ENCODE results near the gene IL11.

Gene IL11

DNA sequence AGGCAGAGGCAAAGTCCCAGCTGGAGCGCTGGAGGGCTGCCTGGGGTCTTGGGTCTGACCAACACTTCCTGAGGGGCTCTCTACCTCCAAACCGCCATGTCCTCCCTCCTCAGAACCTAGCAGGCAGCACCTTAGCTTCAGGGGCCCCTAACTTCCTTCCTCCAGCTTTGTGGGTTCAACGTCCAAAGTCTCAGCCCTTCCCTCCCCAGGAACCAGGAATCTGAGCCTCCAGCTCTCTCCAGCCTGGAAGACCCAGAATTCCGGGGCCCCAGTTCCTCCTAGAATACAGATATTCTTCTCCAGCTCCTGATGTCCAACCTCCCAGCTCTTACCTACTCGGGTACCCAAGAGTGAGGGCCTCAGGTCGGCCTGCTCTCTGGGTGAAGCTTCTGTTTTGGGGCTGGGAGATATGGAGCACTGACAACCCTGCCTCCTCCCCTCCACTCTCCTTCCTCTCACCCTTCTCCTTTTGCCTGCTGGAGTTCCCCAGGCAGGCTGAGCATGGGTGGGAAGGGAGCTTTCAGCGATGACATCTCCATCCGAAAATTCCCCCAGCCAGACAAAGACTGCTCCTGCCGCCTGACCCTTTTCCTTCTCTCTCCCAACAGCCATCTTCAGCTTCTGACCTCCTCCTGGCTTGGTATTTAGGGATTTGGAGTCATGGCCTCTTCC lies 48.7 kb downstream of the IL11 start:
- no peak for DNase-seq

DNA sequence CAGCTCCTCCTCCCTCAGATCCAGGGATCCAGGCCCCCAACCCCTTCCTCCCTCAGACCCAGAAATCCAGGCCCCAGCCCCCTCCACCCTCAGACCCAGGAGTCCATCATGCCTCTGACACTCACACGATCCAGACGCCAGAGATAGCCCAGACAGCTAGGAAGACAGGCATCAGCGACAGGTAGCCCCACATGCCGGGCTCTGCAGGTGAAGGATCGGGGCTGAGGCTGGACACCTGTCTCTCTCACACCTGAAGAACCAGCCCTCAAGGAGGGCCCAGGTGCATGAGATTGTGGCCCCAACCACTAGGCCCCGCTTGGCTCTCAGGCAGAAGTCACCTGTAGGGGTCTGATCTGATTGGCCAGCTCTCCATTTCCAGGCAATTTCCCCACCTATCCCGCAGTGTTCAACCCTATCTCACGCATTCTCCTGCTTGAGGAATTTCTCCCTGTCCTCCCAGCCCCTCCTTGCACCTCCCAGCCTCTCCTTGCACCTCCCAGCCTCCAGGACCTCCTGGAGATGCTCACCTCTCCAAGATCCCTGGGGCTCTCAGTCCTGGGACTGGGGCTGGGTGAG lies 49.3 kb downstream of the IL11 start:
- no peak for DNase-seq

DNA sequence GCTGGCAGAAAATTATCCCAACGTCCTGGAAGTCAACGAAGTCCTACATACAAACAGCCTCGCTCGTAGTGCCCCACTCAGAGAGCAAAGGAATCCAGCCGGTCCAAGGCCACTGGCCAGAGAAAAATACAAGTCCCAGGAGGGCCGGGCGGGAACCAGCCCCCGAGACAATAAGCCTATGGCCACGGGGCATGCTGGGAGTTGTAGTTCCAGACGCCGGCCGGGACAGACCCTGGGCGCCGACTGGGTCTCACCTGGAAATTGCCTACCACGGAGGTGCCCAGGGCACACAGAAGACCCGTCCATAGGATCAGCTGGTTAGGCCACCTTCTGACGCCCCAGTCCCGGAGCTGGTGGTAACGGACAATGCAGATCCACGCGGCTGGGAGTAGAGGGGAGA lies 50.5 kb downstream of the IL11 start:
- DNase-seq, result peak; percentile 81

DNA sequence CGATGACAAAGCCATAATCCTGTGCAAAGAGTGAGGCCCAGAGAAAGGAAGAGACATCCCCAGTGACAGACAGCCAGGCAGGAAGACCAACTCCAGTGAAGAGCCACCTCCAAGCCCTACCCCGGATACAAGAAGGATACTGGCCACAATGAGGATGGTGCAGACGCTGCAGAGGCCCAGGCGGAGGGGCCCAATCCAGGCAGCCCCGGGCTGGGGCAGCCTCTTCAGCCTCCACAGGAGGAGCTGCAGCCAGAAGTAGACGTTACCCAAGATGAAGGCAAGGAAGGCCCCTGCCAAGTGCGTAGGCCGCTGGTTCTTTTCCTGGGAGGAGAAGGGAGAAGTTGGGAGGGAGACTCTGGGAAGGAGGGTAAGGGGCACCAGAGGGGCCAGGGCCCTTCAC lies 53.6 kb downstream of the IL11 start:
- DNase-seq, result no peak

DNA sequence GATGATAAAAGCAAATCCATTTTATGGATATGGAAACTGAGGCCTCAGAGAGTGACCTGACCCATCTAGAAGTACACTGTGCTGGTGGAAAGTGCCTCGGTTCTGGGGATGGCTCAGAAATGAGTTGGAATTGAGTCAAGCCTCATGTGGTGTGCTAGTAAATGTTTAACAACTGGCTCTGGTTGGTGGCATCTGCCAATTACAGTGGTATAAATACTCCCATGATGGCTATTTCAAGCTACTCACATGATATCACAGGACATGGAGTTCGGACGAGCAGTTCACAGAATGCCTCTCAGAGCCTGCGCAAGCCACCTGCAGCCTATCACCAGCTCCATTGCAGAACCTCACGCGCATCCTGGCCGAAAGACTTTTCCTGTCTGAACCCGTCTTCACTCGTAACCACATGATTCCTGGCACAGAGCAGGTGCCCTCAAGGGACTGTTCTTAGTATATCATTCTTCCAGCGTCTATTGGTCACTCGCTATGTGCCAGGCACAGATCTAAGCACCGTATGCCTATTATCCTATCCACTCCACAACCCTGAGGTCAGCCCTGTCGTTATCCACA lies 54.2 kb downstream of the IL11 start:
- DNase-seq, result no peak

DNA sequence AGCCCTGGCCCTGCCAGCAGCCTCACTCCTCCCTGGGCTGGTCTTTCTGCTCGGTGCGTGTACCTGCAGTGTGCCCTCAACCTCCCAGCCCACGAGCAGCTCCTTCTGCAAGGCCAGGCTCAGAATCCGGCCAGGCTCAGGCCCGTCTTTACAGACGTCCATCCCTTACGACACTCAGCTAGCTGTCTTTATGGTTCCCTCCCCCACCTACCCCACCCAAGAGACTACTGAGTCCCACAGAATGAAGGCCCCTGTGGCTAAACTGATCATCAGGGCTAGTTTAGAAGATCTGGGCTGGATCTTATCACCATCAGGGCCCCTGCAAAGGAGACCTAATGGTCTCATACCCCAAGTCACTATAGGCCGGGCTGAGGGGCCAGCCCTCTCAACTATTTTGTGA lies 55.9 kb downstream of the IL11 start:
- DNase-seq, result no peak
